ENCODE results near the gene CDH4. TPM values are rescaled to one million over a fixed set of nuclear protein-coding genes. Genes with fewer than 3 reads are reported as not detected.

Gene CDH4
- total and polyA plus RNA-seq, 2 of the 4 experiments (the other 2 are of a cell fraction) = 1.6 to 3.5 TPM

GRCh38 chr20:61354901-61355495, 102.9 kb downstream of the CDH4 start:
- CTCF ChIA-PET = no interaction called here
- peaks cover 4% of the 10 kb centered on the region for H3K4me1 ChIP-seq (ENCODE audit: control insufficient read depth, insufficient read depth, low read length)

More at GRCh38 chr20:61354901-61355495, 102.9 kb downstream of the CDH4 start:
- no peaks in the 10 kb centered on the region for H3K79me1 ChIP-seq (ENCODE audit: low read depth in 1 of 2, low read length in 2 of 2)
- H3K9ac ChIP-seq (ENCODE audit: low read depth, low read length) = no peak overlapping the region
- WGBS, 2 experiments (ENCODE audit: extremely low coverage in 2 of 2, insufficient read length in 1 of 2) = 85% methylated on average over 3 of the region's 12 CpGs; no CpG with 5 or more reads in 1 of the 2 experiments
- H3K27ac ChIP-seq (ENCODE audit: insufficient read depth, low read length) = no peak overlapping the region
- no peak overlapping the region for H2AFZ ChIP-seq (replicated peaks; ENCODE audit: low read length, poor library complexity)
- H3K14ac ChIP-seq (replicated peaks; ENCODE audit: low read depth, low read length) = no peak overlapping the region
- intact Hi-C loops (cut with micrococcal nuclease) = no loop called here
- H2AK9ac ChIP-seq (replicated peaks; ENCODE audit: low read depth, low read length, poor library complexity) = no peak overlapping the region
- H3K4ac ChIP-seq (ENCODE audit: low read depth, low read length) = no peak overlapping the region
- POLR2A ChIA-PET (ENCODE audit: unreplicated experiment) = no interaction called here
- no peak overlapping the region for H3K56ac ChIP-seq (ENCODE audit: extremely low read depth, insufficient read depth, low read length)
- H3K27me3 ChIP-seq (ENCODE audit: control insufficient read depth, insufficient read depth, low read length) = no peaks in the 10 kb centered on the region; the same call in 1 of the 2 replicates
- no peak overlapping the region for H3K18ac ChIP-seq (ENCODE audit: low read depth, low read length)
- in situ Hi-C loops (cut with MboI; ENCODE audit: low sequenced_read_pairs) = no loop called here
- H2AK5ac ChIP-seq (ENCODE audit: low read depth, low read length) = no peak overlapping the region
- H4K91ac ChIP-seq (ENCODE audit: insufficient read depth, low read depth, low read length) = no peak overlapping the region
- no peak overlapping the region for H2BK15ac ChIP-seq (ENCODE audit: low read depth, low read length)
- dilution Hi-C loops (cut with HindIII; ENCODE audit: low sequenced_read_pairs, unreplicated experiment) = no loop called here
- H3K9me1 ChIP-seq (ENCODE audit: insufficient read depth, low read length) = no peaks in the 10 kb centered on the region
- DNase-seq = no peak
- no peak overlapping the region for H3K4me2 ChIP-seq (ENCODE audit: low read depth, low read length)
- H3K9me3 ChIP-seq (ENCODE audit: control insufficient read depth, insufficient read depth, low read length) = no peaks in the 10 kb centered on the region; the same call in 1 of the 2 replicates
- H3K36me3 ChIP-seq (ENCODE audit: control insufficient read depth, insufficient read depth, low read length) = no peaks in the 10 kb centered on the region
- H4K20me1 ChIP-seq (ENCODE audit: insufficient read depth, low read length) = no peaks in the 10 kb centered on the region; the same call in 1 of the 2 replicates
- no peak overlapping the region for H2BK5ac ChIP-seq (ENCODE audit: low read depth, low read length, poor library complexity, severe bottlenecking)
- no TSS peak for BruUV-seq (replicated peaks)
- no peak for ATAC-seq (ENCODE audit: low read depth)
- no peak overlapping the region for H3K4me3 ChIP-seq (ENCODE audit: insufficient read depth, low read depth, low read length)
- H4K5ac ChIP-seq (ENCODE audit: low read depth, low read length) = no peak overlapping the region
- TF ChIP-seq FOS (IDR thresholded peaks at IDR 0.05; ENCODE audit: low read depth, low read length) (no peak), ELK1 (IDR thresholded peaks at IDR 0.05; ENCODE audit: borderline replicate concordance, low read depth, low read length) (no peak), RFX5 (IDR thresholded peaks at IDR 0.05; ENCODE audit: low read depth, low read length) (no peak), SMC3 (IDR thresholded peaks at IDR 0.05; ENCODE audit: low read depth, low read length) (no peak), CEBPB (IDR thresholded peaks at IDR 0.05; ENCODE audit: low read depth, low read length) (no peak), MAZ (IDR thresholded peaks at IDR 0.05; ENCODE audit: borderline replicate concordance, low read depth, low read length) (no peak), NFE2L2 (IDR thresholded peaks at IDR 0.05; ENCODE audit: low read depth, low read length) (no peak), RAD21 (IDR thresholded peaks at IDR 0.05; ENCODE audit: low read length) (no peak), CTCF (conservative IDR thresholded peaks at IDR 0.05; ENCODE audit: low read depth, low read length) (no peak), POLR2A (IDR thresholded peaks at IDR 0.05; ENCODE audit: low read depth, low read length) (no peak), MXI1 (IDR thresholded peaks at IDR 0.05; ENCODE audit: borderline replicate concordance, low read depth, low read length) (no peak), USF2 (IDR thresholded peaks at IDR 0.05; ENCODE audit: low read depth, low read length) (no peak), MAFK (IDR thresholded peaks at IDR 0.05; ENCODE audit: low read depth, low read length) (no peak), RCOR1 (IDR thresholded peaks at IDR 0.05; ENCODE audit: insufficient replicate concordance, low read length) (no peak), BHLHE40 (IDR thresholded peaks at IDR 0.05; ENCODE audit: low read depth, low read length) (no peak), CHD1 (IDR thresholded peaks at IDR 0.05; ENCODE audit: low read depth, low read length) (no peak)
- no peak overlapping the region for H2BK20ac ChIP-seq (ENCODE audit: low read depth, low read length)
- H3K23ac ChIP-seq (ENCODE audit: low read depth, low read length) = no peak overlapping the region
- no peak overlapping the region for H4K8ac ChIP-seq (ENCODE audit: low read depth in 2 of 2, low read length in 2 of 2)
- no peak overlapping the region for H2BK120ac ChIP-seq (ENCODE audit: low read depth, low read length)

Measured in IMR-90 (cell line).